ENCODE results near the gene EIF5A2.
"Not testable (repeated sequence)": the region's sequence is repeated elsewhere in the genome, so short reads cannot be mapped to it uniquely, and the experiment has no call there.

Gene EIF5A2

GRCh38 chr3:170908235-170909116 lies at the start of gene EIF5A2:
TSS of gene EIF5A2 (minus strand) at chr3:170908637. CDS start at chr3:170907806, 831 bp downstream.
- Histone ChIP-seq H3K4me3 (peak within 1 kb of the TSS; percentile 50 to 71 (median 63)), H3K27ac (peak within 1 kb of the TSS in 18 of 21 experiments; percentile 4 to 82 (median 65))

- Histone ChIP-seq H3K27ac (no peak overlapping the region), H3K4me3 (no peak overlapping the region)
These were observed 48.2 kb upstream of the EIF5A2 start for GRCh38 chr3:170956647-170957046.

GRCh38 chr3:170953736-170954135 lies 45.3 kb upstream of the EIF5A2 start:
- no peak overlapping the region for H3K27ac ChIP-seq
- no peak overlapping the region for H3K4me3 ChIP-seq

- no peak overlapping the region for H3K27ac ChIP-seq
- H3K4me3 ChIP-seq, result no peak overlapping the region
These were observed 44.8 kb upstream of the EIF5A2 start for GRCh38 chr3:170953229-170953628.

- Histone ChIP-seq H3K27ac (no peak overlapping the region), H3K4me3 (no peak overlapping the region)
These were observed 40.8 kb upstream of the EIF5A2 start for GRCh38 chr3:170949211-170949610.

GRCh38 chr3:170947018-170947769 lies 38.8 kb upstream of the EIF5A2 start:
- no peak overlapping the region for H3K4me3 ChIP-seq
- no peak overlapping the region for H3K27ac ChIP-seq

- Histone ChIP-seq H3K4me3 (no peak overlapping the region), H3K27ac (no peak overlapping the region)
These were observed 33.6 kb upstream of the EIF5A2 start for GRCh38 chr3:170942011-170942410.

GRCh38 chr3:170941551-170941950 lies 33.1 kb upstream of the EIF5A2 start:
- H3K27ac ChIP-seq, result no peak overlapping the region

GRCh38 chr3:170933039-170933438 lies 24.6 kb upstream of the EIF5A2 start:
- H3K4me3 ChIP-seq, H3K27ac ChIP-seq: not testable (repeated sequence)

More at GRCh38 chr3:170941551-170941950, 33.1 kb upstream of the EIF5A2 start:
- H3K4me3 ChIP-seq, result no peak overlapping the region

GRCh38 chr3:170923553-170923952 lies 15.1 kb upstream of the EIF5A2 start:
- H3K27ac ChIP-seq, result not testable (repeated sequence)

GRCh38 chr3:170918715-170919114 lies 10.3 kb upstream of the EIF5A2 start:
- H3K27ac ChIP-seq, result no peak overlapping the region
- no peak overlapping the region for H3K4me3 ChIP-seq

More at GRCh38 chr3:170923553-170923952, 15.1 kb upstream of the EIF5A2 start:
- not testable (repeated sequence) for H3K4me3 ChIP-seq

- H3K4me3 ChIP-seq, result no peak overlapping the region
- no peak overlapping the region for H3K27ac ChIP-seq
These were observed 6.3 kb upstream of the EIF5A2 start for GRCh38 chr3:170914690-170915089.

- Histone ChIP-seq H3K4me3 (no peak overlapping the region), H3K27ac (no peak overlapping the region)
These were observed 5.8 kb upstream of the EIF5A2 start for GRCh38 chr3:170914212-170914611.

GRCh38 chr3:170911051-170911450 lies 2.6 kb upstream of the EIF5A2 start:
- Histone ChIP-seq H3K27ac (no peak overlapping the region), H3K4me3 (no peak overlapping the region)

- H3K4me3 ChIP-seq, result no peak overlapping the region
- no peak overlapping the region for H3K27ac ChIP-seq
These were observed 2.1 kb upstream of the EIF5A2 start for GRCh38 chr3:170910542-170910941.

- peak overlapping the region in 4 of 21 experiments; percentile 8 to 78 (median 52) for H3K27ac ChIP-seq
These were observed 879 bp upstream of the EIF5A2 start for GRCh38 chr3:170909129-170909903.

GRCh38 chr3:170907637-170908234 lies 701 bp downstream of the EIF5A2 start:
- Histone ChIP-seq H3K4me3 (peak overlapping the region; percentile 50 to 71 (median 63)), H3K27ac (peak overlapping the region in 16 of 21 experiments; percentile 4 to 82 (median 66))

More at GRCh38 chr3:170909129-170909903, 879 bp upstream of the EIF5A2 start:
- no peak overlapping the region for H3K4me3 ChIP-seq

- H3K4me3 ChIP-seq, result no peak overlapping the region
These were observed 2.6 kb downstream of the EIF5A2 start for GRCh38 chr3:170905862-170906261.

GRCh38 chr3:170903123-170903522 lies 5.3 kb downstream of the EIF5A2 start:
- Histone ChIP-seq H3K27ac (no peak overlapping the region), H3K4me3 (no peak overlapping the region)

More at GRCh38 chr3:170905862-170906261, 2.6 kb downstream of the EIF5A2 start:
- no peak overlapping the region for H3K27ac ChIP-seq
